Fibroblast of gingiva (primary cell): Measurements from ENCODE around the gene IGF1.
"Not testable (repeated sequence)": the region's sequence is repeated elsewhere in the genome, so short reads cannot be mapped to it uniquely, and the experiment has no call there.

Source experiments
- DNase-seq: peaks from one replicate; pipeline ENCODE4 v3.0.0-alpha.2; 2011; ENCODE audit warnings: low read depth

Gene IGF1

GRCh38 chr12:102461501-102461900 is 18.9 kb downstream of the IGF1 start:
- DNase-seq: no peak

- no peak for DNase-seq
Observed at GRCh38 chr12:102459314-102459713, 21.0 kb downstream of the IGF1 start.

- DNase-seq: peak; percentile 76
Observed at GRCh38 chr12:102454808-102455760, 25.3 kb downstream of the IGF1 start.

GRCh38 chr12:102454330-102454729 is 26.0 kb downstream of the IGF1 start:
- DNase-seq: no peak

- no peak for DNase-seq
Observed at GRCh38 chr12:102452605-102453004, 27.8 kb downstream of the IGF1 start.

GRCh38 chr12:102449018-102449417 is 31.3 kb downstream of the IGF1 start:
- DNase-seq: not testable (repeated sequence)

GRCh38 chr12:102447426-102447825 is 32.9 kb downstream of the IGF1 start:
- DNase-seq: not testable (repeated sequence)

- no peak for DNase-seq
Observed at GRCh38 chr12:102444707-102445106, 35.7 kb downstream of the IGF1 start.

- DNase-seq: no peak
Observed at GRCh38 chr12:102444093-102444492, 36.3 kb downstream of the IGF1 start.

GRCh38 chr12:102441077-102441596 is 39.2 kb downstream of the IGF1 start:
- DNase-seq: no peak

- DNase-seq: peak; percentile 10
Observed at GRCh38 chr12:102439426-102440405, 40.6 kb downstream of the IGF1 start.

- no peak for DNase-seq
Observed at GRCh38 chr12:102438827-102439210, 41.5 kb downstream of the IGF1 start.

GRCh38 chr12:102438047-102438826 is 42.1 kb downstream of the IGF1 start:
- no peak for DNase-seq

GRCh38 chr12:102437511-102437910 is 42.9 kb downstream of the IGF1 start:
- no peak for DNase-seq

GRCh38 chr12:102436867-102437266 is 43.5 kb downstream of the IGF1 start:
- no peak for DNase-seq

GRCh38 chr12:102435827-102436436 is 44.4 kb downstream of the IGF1 start:
- DNase-seq: no peak

GRCh38 chr12:102433304-102433703 is 47.1 kb downstream of the IGF1 start:
- DNase-seq: no peak

- no peak for DNase-seq
Observed at GRCh38 chr12:102430661-102431060, 49.7 kb downstream of the IGF1 start.

GRCh38 chr12:102429211-102430154 is 50.9 kb downstream of the IGF1 start:
- no peak for DNase-seq

GRCh38 chr12:102427543-102427941 is 52.8 kb downstream of the IGF1 start:
- DNase-seq: no peak
